ENCODE data around the gene MIF.
"Not testable (repeated sequence)": the region's sequence is repeated elsewhere in the genome, so short reads cannot be mapped to it uniquely, and the experiment has no call there.

The MIF gene

DNA sequence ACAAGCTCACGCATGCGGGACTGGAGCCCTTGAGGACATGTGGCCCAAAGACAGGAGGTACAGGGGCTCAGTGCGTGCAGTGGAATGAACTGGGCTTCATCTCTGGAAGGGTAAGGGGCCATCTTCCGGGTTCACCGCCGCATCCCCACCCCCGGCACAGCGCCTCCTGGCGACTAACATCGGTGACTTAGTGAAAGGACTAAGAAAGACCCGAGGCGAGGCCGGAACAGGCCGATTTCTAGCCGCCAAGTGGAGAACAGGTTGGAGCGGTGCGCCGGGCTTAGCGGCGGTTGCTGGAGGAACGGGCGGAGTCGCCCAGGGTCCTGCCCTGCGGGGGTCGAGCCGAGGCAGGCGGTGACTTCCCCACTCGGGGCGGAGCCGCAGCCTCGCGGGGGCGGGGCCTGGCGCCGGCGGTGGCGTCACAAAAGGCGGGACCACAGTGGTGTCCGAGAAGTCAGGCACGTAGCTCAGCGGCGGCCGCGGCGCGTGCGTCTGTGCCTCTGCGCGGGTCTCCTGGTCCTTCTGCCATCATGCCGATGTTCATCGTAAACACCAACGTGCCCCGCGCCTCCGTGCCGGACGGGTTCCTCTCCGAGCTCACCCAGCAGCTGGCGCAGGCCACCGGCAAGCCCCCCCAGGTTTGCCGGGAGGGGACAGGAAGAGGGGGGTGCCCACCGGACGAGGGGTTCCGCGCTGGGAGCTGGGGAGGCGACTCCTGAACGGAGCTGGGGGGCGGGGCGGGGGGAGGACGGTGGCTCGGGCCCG, at the start of gene MIF:
Gene MIF (plus strand): TSS at position 439 of the 765 bp plus-strand sequence. CDS start 92 bp downstream, at position 531.
- peak; percentile 97 for DNase-seq

DNA sequence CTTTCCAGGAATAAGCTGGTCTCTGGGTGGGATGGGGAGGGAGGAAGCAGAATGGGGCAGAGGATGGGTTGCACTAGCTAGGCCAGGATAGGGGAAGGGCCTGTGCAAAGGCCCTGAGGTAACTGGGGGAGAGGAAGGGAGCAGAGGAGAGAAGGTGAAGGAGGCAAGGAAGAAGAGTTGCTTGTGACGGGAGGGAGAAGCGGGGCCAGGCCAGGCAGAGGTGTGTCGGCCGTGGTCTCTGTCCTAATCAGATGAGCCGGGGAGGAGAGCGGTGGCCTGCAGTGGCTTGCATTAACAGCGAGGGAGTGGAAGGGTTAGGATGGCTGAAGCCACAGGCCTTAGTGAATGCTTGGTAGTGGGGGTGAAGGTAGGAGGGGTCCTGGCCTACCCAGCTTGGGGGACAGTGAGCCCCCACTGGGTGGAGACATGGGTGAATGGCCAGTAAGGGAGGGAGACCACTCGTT, 49.4 kb upstream of the MIF start:
- DNase-seq = no peak

DNA sequence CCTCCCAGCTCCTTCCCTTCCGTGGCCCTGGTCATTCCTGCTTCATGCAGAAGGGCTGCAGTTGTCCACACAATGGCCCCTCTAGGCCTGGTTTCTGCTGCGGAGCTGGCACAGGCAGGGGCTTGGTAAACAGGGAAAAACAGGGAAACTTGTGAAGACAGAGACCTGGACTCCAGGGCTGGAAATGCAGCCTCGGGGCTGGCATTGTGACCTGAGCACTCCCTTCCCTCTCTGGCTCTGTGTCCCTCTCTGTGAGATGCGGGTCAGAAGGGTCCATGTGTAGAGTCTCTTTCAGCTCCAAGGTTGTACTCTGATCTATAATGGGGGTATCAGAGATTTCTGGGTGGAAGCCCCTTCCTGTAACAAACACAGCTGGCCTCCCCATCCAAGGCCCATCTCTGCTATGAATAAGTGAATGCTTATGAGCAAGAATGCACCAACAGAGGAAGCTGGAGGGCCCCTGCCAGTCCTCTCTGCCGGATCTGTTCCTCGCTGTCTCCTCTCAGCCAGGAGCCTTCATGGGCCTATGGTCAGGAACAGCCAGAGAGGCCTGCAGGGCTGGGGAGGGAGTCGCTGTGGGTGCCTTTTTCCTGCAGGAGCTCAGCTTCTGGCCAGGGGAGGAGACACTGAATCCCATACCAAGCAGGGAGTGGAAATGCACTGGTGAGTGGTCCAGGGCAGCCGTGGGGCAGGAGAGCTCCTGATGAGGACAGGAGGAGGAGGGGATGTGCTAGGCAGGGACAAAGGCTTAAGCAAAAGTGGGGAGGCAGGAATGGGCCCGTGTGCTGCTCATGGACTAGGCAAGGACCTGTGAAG, 48.7 kb upstream of the MIF start:
- DNase-seq = no peak

DNA sequence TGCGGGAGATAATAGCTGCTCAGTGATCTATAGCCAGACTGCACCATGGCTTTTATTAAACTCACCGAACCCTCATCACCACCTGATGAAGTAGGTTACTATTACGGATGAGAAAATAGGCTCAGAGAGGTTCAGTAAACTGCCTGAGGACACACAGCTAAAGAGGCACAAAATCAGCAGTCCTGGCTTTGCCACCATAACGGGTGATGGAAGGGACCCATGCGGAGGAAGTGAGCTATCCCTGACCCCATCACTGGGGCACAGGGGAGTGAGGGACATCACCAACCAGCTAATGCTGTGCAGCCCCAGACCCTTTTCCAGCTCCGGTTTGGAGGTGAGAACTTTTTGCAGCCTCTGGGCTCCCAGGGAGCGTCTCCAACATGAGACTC, 48.1 kb upstream of the MIF start:
- DNase-seq = no peak

DNA sequence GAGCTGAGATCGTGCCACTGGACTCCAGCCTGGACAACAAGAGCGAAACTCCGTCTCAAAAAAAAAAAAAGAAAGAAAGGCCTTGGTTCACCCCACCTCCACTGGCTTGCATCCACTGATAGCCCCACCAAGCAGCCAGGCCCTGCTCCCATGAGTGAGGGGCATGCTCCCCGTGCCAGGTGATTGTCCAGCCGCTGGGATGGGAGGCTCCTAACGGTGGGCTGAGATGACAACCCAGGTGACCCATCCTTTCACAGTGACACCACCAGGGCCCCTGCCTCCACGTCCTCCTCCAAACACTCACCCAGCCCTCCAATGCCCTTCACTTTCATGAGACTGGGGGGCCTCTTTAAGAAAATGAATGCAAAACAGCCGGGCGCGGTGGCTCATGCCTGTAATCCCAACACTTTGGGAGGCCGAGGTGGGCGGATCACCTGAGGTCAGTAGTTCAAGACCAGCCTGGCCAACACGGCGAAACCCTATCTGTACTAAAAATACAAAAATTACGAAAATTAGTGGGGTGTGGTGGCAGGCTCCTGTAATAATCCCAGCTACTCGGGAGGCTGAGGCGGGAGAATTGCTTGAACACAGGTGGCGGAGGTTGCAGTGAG, 46.8 kb upstream of the MIF start:
- DNase-seq = no peak

DNA sequence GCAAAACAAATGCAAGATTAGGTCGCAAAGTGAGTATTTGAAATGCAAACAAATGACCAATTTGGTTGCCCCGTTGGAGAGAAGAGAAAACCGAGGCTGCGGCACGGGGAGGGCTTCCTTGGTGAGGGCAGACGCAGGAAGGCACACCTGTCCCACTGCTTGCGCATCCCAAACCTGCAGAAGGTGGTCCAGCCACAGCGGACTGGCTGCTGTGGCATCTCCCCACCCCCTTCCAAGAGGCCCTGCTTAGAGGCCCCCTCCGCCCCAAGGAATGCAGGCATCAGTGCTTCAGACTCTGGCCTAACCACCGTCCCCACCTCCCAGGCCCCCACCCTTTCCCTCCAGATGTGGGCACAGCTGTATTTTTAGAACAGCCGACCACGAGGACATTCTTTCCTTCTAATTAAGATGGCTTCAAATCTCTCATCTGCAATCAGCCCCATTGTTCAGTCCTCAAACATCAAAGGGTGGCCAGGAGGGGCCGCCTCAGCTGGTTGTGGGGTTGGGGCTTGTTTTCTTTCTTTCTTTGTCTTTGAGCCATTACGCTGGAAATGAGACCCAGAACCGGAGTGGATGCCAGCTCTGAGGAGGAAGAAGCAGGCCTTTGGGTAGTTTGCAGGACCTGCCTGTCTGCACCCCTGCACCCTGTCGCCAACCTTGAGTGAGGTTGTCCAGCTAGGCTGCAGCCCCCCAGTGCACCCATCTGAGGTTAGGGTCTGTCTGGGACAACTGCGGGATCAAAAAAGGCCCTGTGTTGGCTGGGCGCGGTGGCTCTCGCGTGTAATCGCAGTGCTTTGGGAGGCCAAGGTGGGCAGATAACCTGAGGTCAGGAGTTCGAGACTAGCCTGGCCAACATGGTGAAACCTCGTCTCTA, 46.0 kb upstream of the MIF start:
- DNase-seq = no peak

DNA sequence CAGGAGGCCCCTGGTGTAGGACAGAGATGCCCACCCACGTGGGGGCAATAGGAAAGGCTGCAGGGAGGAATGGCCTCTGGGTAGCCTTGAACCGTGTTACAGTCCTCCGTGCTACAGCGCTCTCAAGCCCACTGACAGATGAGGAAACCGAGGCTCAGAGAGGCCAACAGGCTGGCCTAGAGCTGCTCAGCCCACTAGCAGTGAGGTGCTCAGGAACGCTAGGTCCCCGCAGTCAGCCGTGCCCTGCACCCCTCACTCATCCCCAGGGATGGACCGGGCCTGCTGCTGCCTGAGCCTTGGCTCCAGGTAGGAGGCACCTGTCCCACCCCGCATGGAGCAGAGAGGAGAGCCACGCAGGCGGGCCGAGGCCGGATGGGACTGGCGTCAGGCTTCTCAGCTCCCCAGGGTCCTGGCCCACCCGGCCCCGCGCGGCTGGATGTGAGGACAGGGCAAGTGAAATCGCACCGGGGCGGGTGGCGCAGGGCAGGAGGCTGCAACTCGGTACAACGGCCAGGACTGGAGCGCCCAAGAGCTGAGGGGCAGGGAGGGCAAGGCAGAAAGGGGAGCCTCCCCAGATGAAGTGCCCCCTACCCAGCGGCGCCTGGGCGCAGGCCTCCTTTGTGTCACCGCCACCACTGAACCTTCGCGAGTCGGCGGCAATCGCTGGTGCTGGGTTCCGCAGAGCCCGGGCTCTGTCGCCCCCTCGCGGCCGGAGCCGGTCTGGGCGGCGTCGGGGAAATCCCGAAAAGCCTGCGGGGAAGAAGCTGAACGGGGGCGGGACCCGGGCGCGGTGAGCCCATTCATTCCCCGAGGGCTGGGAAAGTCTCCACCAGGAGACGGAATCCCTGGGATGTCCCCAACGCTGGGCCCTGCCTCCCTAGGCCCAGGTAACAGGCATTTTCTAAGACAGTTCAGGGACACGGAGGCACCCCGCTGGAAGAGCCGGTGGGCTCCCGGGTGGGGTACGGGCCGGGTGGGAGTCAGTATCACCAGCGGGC, 44.9 kb upstream of the MIF start:
- DNase-seq = peak; percentile 90

DNA sequence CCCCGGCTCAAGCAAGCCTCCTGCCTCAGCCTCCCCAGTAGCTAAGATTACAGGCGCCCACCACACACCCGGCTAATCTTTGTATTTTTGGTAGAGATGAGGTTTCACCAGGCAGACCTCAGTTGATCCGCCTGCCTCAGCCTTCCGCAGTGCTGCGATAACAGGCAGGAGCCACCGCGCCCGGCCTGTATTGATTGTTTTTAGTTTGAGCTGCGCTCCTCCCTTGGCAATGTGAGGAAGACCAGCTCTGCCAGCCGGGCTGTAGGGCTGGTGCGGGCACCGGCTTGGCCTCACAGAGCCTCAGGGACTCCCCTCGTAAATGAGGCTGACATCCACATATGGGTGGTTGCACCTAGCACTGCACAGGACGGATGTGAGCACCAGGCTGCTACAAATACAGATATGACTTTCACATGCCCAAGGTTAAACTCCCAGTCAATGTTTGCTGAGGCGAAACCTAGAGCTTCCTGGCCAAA, 44.0 kb upstream of the MIF start:
- no peak for DNase-seq

DNA sequence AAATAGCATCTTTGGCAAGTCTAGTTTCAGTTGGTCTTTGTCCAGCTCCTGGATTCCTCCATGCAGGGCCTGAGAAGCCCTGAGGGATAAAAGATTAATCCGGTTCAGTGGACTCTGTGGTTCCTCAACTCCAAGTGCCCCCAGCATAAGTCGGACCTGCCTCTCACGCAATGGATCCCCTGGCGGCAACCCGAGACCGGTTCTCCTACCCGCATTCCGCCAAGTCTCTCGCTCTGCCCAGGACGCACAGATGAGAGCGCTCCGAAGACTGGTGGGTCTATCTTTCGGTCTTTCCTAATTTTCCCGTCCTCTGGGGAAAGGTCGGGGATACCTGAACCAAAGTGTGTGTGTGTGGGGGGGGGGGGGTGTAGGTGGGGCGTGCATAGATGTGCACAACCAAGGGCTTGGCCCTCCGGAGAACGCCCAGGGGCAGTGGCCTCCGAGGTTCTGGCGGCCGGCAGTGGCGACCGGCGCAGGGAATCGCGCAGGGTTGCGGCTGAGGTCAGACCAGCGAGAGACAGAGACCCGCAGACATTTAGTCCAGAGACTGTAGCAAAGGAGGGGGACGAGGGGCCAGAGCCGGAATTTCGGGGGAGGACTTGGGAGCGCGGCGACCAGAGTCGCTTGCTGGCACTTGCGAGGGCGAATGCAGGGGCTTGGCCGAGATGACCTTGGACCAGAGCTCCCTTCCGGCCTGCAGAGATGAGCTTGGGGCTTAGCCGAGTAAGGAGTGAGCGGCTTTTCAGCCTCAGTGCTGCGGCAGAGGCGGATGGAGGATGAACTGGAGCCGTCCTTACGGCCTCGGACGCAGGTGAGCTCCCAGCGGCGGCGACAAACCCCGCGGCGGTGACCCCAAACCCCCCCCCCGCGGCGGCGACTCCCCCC, 37.2 kb upstream of the MIF start:
- DNase-seq = no peak

DNA sequence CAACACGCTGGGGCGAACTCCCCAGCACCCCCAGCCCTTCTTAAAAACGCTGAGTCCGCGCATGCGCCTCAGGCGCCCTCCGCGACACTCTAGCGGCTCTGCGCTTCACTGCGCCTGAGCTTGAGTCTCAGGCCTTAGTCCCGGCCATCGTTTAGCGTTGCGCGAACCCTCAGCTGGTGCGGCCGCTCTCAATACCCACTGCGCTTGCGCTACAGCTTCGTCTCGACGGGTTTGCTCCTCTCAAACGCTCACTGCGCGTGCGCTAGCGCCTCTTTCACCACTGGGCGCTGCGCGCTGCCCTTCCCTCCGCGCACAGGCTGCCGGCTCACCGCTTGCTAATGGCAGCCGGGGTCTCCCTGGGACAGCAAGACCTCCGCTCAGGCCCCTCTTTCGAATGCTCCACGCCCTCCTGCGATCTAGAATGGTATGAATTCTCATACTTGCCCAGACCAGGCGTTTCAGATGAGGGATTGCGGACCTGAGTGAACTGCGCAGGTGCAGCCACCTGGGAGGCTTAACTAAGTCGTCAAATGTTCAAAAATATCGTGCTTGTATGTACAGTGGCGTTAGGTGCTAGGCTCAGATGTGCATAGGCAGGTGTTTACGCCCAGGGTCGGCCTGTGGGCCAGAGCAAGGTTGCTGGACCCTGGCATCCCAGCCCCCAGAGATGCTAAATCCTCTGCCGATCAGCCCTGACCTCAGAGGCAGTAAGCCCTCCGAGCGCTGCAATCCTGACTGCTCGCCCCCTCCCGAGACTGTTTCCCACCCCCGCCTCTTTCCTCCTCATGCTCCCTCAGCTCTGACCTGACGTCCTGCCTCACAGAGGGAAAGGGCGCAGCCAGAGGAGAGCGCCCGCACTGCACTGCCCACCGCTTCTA, 36.3 kb upstream of the MIF start, which contains the start of gene SLC2A11:
Gene SLC2A11 (plus strand): TSS at position 270 of the 878 bp plus-strand sequence. CDS start 125 bp downstream, at position 395.
- DNase-seq = peak; percentile 90

DNA sequence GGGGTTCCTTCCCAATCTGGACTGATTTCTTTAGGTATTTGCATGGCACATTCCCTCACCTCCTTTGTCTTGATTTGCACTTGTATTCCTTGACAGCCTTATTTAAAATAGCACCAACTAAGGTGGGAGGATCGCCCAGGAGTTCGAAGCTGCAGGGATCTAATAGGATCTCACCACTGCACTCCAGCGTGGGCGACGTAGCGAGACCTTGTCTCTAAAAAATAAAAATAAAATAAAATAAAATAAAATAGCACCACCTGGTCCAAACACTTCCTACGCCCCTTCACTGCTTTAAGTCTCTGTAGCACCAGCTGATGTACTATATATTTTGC, 35.7 kb upstream of the MIF start:
- DNase-seq = no peak

DNA sequence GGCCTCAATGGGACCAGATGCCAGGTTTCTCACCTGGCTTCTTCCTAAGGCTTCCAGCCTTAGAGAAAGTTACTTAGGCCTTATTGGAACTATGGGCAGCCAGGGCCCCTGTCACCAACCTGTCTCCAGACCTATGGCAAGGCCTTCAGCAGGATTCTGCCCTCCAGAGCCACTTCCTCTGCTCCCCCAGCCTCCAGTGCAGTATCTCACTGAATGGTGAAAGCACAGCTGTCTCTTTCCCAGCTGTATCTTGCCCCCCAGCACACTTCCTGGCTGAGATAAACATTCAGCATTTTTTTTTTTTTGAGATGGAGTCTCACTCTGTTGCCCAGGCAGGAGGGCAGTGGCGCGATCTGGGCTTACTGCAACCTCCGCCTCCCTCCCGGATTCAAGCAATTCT, 35.0 kb upstream of the MIF start:
- DNase-seq = no peak

DNA sequence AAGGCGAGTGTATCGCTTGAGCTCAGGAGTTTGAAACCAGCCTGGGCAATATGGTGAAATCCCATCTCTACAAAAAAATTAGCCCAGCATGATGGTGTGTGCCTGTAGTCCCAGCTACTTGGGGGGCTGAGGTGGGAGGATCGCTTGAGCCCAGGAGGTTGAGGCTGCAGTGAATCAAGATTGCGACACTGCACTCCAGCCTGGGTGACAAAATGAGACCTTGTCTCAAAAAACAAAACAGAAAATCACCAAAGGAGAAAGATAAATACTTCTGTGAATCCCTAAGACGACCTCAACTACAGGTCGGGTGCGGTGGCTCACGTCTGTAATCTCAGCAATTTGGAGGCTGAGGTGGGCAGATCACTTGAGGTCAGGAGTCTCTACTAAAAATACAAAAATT, 34.0 kb upstream of the MIF start:
- not testable (repeated sequence) for DNase-seq

DNA sequence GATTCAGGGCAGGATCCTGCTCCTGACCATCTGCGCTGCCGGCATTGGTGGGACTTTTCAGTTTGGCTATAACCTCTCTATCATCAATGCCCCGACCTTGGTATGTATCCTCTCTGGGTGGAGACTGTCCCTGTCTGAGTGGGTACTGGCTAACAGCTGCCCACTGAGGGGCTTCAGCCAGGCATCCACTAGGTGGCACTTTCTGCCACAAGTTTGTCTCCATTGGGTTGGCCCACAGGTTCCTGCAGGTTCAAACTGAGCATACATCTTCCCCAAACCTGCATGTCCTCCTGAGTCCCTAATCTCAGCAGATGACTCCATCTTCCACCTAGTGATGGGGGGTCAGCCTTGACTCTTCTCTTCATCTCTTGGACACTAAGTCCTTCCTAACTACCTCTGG, 32.1 kb upstream of the MIF start:
- DNase-seq = no peak

DNA sequence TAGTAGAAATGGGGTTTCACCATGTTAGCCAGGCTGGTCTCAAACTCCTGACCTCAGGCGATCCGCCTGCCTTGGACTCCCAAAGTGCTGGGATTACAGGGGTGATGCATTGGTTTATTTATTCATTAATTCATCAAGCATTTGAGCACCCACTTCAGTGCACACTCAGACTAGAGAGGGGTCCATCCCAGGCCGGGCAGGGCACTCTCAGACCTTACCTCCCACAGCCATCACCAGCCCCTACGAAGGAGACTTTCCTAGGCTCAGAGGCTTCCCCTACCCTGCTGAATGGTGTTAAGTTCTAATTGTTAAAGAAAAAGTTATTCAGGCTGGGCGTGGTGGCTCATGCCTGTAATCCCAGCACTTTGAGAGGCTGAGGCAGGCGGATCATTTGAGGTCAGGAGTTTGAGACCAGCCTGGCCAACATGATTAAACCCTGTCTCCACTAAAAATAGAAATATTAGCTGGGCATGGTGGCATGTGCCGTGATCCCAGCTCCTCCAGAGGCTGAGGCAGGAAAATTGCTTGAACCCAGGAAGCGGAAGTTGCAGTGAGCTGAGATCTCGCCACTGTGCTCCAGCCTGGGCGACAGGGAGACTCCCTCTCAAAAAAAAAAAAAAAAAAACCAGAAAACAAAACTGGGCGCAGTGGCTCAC, 29.6 kb upstream of the MIF start:
- not testable (repeated sequence) for DNase-seq

DNA sequence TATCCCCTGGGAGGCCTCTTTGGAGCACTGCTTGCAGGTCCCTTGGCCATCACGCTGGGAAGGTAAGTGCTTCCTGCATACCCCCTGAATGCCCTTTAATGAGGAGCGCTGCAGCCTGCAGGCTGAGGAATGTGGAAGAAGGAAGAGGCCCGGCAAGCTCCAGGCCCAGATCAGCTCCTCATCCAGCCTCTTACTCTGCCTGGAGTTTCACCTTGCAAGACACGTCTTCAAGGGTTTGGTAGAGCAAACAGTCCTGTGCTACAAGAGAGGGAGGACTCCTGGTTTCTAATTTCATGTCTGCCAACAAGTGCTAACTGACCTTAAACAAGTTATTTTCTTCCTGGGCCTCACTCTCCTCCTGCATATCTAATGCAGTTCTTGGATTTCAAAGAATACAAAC, 25.6 kb upstream of the MIF start:
- no peak for DNase-seq

DNA sequence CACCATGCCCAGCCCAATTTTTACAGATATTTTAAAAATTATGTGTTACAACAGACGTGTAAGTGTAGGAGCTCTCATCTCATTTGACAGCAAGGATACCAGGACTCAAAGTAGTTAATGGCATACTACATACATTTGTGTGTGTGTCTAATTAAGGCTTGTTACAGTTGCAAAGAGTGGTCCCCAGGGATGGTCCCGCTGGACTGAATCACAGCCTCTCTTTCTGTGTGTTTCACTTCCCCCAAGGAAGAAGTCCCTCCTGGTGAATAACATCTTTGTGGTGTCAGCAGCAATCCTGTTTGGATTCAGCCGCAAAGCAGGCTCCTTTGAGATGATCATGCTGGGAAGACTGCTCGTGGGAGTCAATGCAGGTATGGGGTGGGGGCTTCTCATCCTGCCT, 19.3 kb upstream of the MIF start:
- no peak for DNase-seq

DNA sequence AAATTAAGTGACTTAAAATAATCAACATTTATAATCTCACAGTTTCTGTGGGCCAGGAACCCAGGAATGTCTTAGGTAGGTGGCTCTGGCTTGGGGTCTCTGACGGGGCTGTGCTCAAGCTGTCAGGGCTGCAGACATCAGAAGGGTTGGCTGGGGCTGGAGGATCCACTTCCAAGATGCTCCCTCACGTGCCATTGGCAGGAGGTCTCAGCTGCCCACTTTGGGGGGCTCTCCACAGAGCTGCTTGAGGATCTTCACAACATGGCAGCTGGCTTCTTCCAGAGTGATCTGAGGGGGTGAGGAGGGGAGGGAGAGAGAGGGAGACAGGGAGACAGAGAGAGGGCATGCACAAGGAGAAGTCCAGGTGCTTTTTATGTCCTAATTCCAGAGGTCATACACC, 18.4 kb upstream of the MIF start:
- no peak for DNase-seq

DNA sequence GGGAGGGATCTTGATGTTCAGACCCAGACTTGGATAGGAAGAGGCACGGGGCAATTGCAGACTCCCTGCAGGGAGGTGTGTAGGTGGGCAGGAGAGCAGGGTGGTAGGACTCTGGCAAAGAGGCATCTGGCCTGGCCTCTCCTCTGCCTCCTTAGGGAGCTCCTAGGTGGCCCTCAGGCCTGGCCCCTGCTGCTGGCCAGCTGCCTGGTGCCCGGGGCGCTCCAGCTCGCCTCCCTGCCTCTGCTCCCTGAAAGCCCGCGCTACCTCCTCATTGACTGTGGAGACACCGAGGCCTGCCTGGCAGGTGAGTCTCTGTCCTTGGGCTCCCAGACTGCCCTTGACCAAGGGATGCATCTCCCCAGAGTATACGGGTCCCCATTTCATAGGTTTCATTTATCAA, 16.6 kb upstream of the MIF start:
- no peak for DNase-seq

Measured in stimulated activated CD4-positive, alpha-beta T cell treated with anti-CD3 and anti-CD28 coated beads, Interleukin-12 subunit alpha, Interleukin-12 subunit beta, amount 100 ng/mL, for 4 hours (primary cell).